Astrocyte (in vitro differentiated cells and primary cell): Measurements from ENCODE around the gene GBE1. TPM values are rescaled to one million over a fixed set of nuclear protein-coding genes. Genes with fewer than 3 reads are reported as not detected.
"Not testable (repeated sequence)": the region's sequence is repeated elsewhere in the genome, so short reads cannot be mapped to it uniquely, and the experiment has no call there.

Experiments
- DNase-seq: peaks from one replicate; pipeline ENCODE4 v3.0.0-alpha.2; 2010; ENCODE audit warnings: low read depth
- FAIRE-seq: peaks from 2 replicates; lab custom pipeline; 2011; peaks lifted over from hg19 to GRCh38; lab: Jason Lieb, UNC
- H2AFZ ChIP-seq: 2 replicates; pipeline ENCODE4 v1.6.0; 2012; ENCODE audit warnings: low read depth, low read length, inconsistent platforms
- H3K27ac ChIP-seq: 2 replicates; pipeline ENCODE4 v1.5.1; 2011; ENCODE audit warnings: low read depth, low read length, inconsistent platforms
- H3K27me3 ChIP-seq: 2 replicates; pipeline ENCODE4 v1.6.0; 2011; ENCODE audit warnings: low read length, inconsistent platforms; ENCODE audit not compliant: insufficient read depth
- H3K36me3 ChIP-seq: 2 replicates; pipeline ENCODE4 v1.5.1; 2011; ENCODE audit warnings: low read length, inconsistent platforms; ENCODE audit not compliant: insufficient read depth
- H3K4me1 ChIP-seq: 2 replicates; pipeline ENCODE4 v1.5.1; 2011; ENCODE audit warnings: low read length, inconsistent platforms; ENCODE audit not compliant: insufficient read depth
- H3K4me2 ChIP-seq: 2 replicates; pipeline ENCODE4 v1.6.0; 2012; ENCODE audit warnings: low read length, inconsistent platforms
- H3K4me3 ChIP-seq: 2 replicates; pipeline ENCODE4 v1.5.1; 2011; ENCODE audit warnings: low read depth, mild to moderate bottlenecking, low read length, inconsistent platforms; ENCODE audit not compliant: insufficient read depth
- H3K79me2 ChIP-seq: 2 replicates; pipeline ENCODE4 v1.6.0; 2012; ENCODE audit warnings: mild to moderate bottlenecking, low read length, inconsistent platforms; ENCODE audit not compliant: insufficient read depth
- H3K9ac ChIP-seq: 2 replicates; pipeline ENCODE4 v1.6.0; 2012; ENCODE audit warnings: mild to moderate bottlenecking, low read length, inconsistent platforms
- H3K9me3 ChIP-seq: 2 replicates; pipeline ENCODE4 v1.5.1; 2012; ENCODE audit warnings: low read depth, mild to moderate bottlenecking, low read length, inconsistent platforms; ENCODE audit not compliant: insufficient read depth
- H4K20me1 ChIP-seq: 2 replicates; pipeline ENCODE4 v1.6.0; 2012; ENCODE audit warnings: low read length, inconsistent platforms; ENCODE audit not compliant: insufficient read depth
- H3K27ac Mint-ChIP-seq: one replicate; pipeline ENCODE4 v1.8.0; 2021; ENCODE audit warnings: mild to moderate bottlenecking, mixed read lengths; ENCODE audit not compliant: unreplicated experiment
- H3K27me3 Mint-ChIP-seq: one replicate; pipeline ENCODE4 v1.8.0; 2021; ENCODE audit warnings: low read depth, mixed read lengths; ENCODE audit not compliant: unreplicated experiment
- H3K36me3 Mint-ChIP-seq: one replicate; pipeline ENCODE4 v1.8.0; 2021; ENCODE audit warnings: low read depth, mixed read lengths; ENCODE audit not compliant: unreplicated experiment
- H3K4me1 Mint-ChIP-seq: one replicate; pipeline ENCODE4 v1.8.0; 2021; ENCODE audit warnings: low read depth, mixed read lengths; ENCODE audit not compliant: unreplicated experiment
- H3K4me3 Mint-ChIP-seq: one replicate; pipeline ENCODE4 v1.8.0; 2021; ENCODE audit warnings: mild to moderate bottlenecking, moderate library complexity, mixed read lengths; ENCODE audit not compliant: unreplicated experiment
- H3K9me3 Mint-ChIP-seq: one replicate; pipeline ENCODE4 v1.8.0; 2021; ENCODE audit warnings: mild to moderate bottlenecking, mixed read lengths; ENCODE audit not compliant: unreplicated experiment
- CTCF ChIP-seq: IDR thresholded peaks from 2 replicates; pipeline ENCODE4 v1.5.1; 2011; ENCODE audit warnings: low read depth, mild to moderate bottlenecking, inconsistent platforms, low read length, moderate library complexity; ENCODE audit not compliant: insufficient read depth
- EZH2 ChIP-seq: IDR thresholded peaks from 2 replicates; pipeline ENCODE4 v1.6.1; 2012; ENCODE audit warnings: mild to moderate bottlenecking, low read length, inconsistent platforms; ENCODE audit not compliant: insufficient read depth
- total RNA-seq: library from RNA; stranded (reverse); gene quantifications from 2 replicates; pipeline ENCODE4 v1.2.1, GENCODE V29; 2021

GBE1 gene
- total RNA-seq, 1 donor from 2014 or later, result 58.6 TPM

GRCh38 chr3:81496407-81497104, 264.9 kb downstream of the GBE1 start:
- Histone ChIP-seq H3K4me1 (no peaks in the 10 kb centered on the region), H3K4me2 (no peak overlapping the region), H3K4me3 (no peak overlapping the region), H2AFZ (no peak overlapping the region), H4K20me1 (no peaks in the 10 kb centered on the region), H3K9ac (no peak overlapping the region), H3K79me2 (no peaks in the 10 kb centered on the region), H3K9me3 (no peaks in the 10 kb centered on the region), H3K27me3 (no peaks in the 10 kb centered on the region), H3K27ac (no peak overlapping the region), H3K36me3 (no peaks in the 10 kb centered on the region)
- no peaks in the 10 kb centered on the region for H3K9me3 Mint-ChIP-seq
- peaks cover 2% of the 10 kb centered on the region for H3K36me3 Mint-ChIP-seq
- no peak overlapping the region for H3K27ac Mint-ChIP-seq
- DNase-seq (no peak), FAIRE-seq (no peak)
- no peak for TF ChIP-seq EZH2
- no peak for TF ChIP-seq CTCF
- no peaks in the 10 kb centered on the region for H3K4me1 Mint-ChIP-seq
- H3K4me3 Mint-ChIP-seq, result no peak overlapping the region
- H3K27me3 Mint-ChIP-seq, result no peaks in the 10 kb centered on the region

- H3K4me3 ChIP-seq, H3K27me3 ChIP-seq, FAIRE-seq, H3K9me3 ChIP-seq, H3K4me3 Mint-ChIP-seq, H3K4me2 ChIP-seq, H4K20me1 ChIP-seq, H2AFZ ChIP-seq, H3K27ac ChIP-seq, H3K36me3 ChIP-seq, H3K4me1 ChIP-seq, DNase-seq, H3K4me1 Mint-ChIP-seq, H3K36me3 Mint-ChIP-seq, H3K9me3 Mint-ChIP-seq, H3K27me3 Mint-ChIP-seq, H3K9ac ChIP-seq, H3K79me2 ChIP-seq, H3K27ac Mint-ChIP-seq: not testable (repeated sequence)
Measured at GRCh38 chr3:81492471-81492870, 269.0 kb downstream of the GBE1 start.

- H3K27ac ChIP-seq, result no peak overlapping the region
- H3K4me2 ChIP-seq, result no peak overlapping the region
- no peak for FAIRE-seq
Measured at GRCh38 chr3:81492040-81492439, 269.4 kb downstream of the GBE1 start.

More at GRCh38 chr3:81492040-81492439, 269.4 kb downstream of the GBE1 start:
- Histone ChIP-seq H3K4me3 (no peak overlapping the region), H4K20me1 (no peaks in the 10 kb centered on the region), H2AFZ (no peak overlapping the region), H3K36me3 (no peaks in the 10 kb centered on the region), H3K4me1 (no peaks in the 10 kb centered on the region), H3K9me3 (no peaks in the 10 kb centered on the region), H3K9ac (no peak overlapping the region), H3K79me2 (no peaks in the 10 kb centered on the region), H3K27me3 (no peaks in the 10 kb centered on the region)
- DNase-seq, result no peak
- Mint-ChIP-seq H3K27me3 (no peaks in the 10 kb centered on the region), H3K27ac (no peak overlapping the region), H3K36me3 (peaks cover 5% of the 10 kb centered on the region), H3K4me3 (no peak overlapping the region), H3K9me3 (peaks cover 2% of the 10 kb centered on the region), H3K4me1 (no peaks in the 10 kb centered on the region)
- no peak for TF ChIP-seq EZH2
- no peak for TF ChIP-seq CTCF
